Epithelial cell of alveolus of lung (primary cell): ENCODE results near the gene WDR72. TPM values are rescaled to one million over a fixed set of nuclear protein-coding genes. Genes with fewer than 3 reads are reported as not detected.

Source experiments
- total RNA-seq: library from RNA; depleted of rRNA; stranded (reverse); fragments of >200 nt; gene quantifications from 2 replicates; pipeline ENCODE4 v1.2.1, GENCODE V29; 2015

The WDR72 gene
- not detected in 2 replicates for total RNA-seq

GRCh38 chr15:53759411-53759931 lies at the start of gene WDR72:
Gene WDR72, minus strand, starts transcription at chr15:53759663. Its CDS starts 26,514 bp downstream, at chr15:53733149.

Other genes with a start within 250 kb of the WDR72 start
- gene UNC13C, start 218.8 kb upstream of the WDR72 start, total RNA-seq = not detected in 2 replicates